ENCODE measurements around the gene DOCK3. TPM values are rescaled to one million over a fixed set of nuclear protein-coding genes. Genes with fewer than 3 reads are reported as not detected.

Gene DOCK3
- total and polyA plus RNA-seq, 4 donors: 0.01 to 0.08 (median 0.06) TPM; not detected in 1

- WGBS: 79% methylated on average over 3 of the region's 3 CpGs
Measured at GRCh38 chr3:50805321-50805720, 130.6 kb downstream of the DOCK3 start.

GRCh38 chr3:50806031-50806430 is 131.3 kb downstream of the DOCK3 start:
- Histone ChIP-seq H3K4me1 (ENCODE audit: control insufficient read depth in 4 of 4, insufficient read depth in 4 of 4, low read length in 3 of 4) (no peaks in the 10 kb centered on the region), H3K4me3 (ENCODE audit: low read depth in 1 of 3, low read length in 3 of 3) (no peak overlapping the region), H3K9ac (ENCODE audit: low read depth in 1 of 2, low read length in 2 of 2) (no peak overlapping the region), H3K27ac (ENCODE audit: low read depth in 1 of 2, low read length in 2 of 2) (no peak overlapping the region), H3K27me3 (ENCODE audit: control insufficient read depth in 4 of 4, insufficient read depth in 4 of 4, low read length in 3 of 4) (no peaks in the 10 kb centered on the region), H3K36me3 (ENCODE audit: control insufficient read depth in 4 of 4, insufficient read depth in 3 of 4, low read depth in 1 of 4, low read length in 3 of 4) (no peaks in the 10 kb centered on the region), H3K9me3 (ENCODE audit: control insufficient read depth in 4 of 4, low read length in 3 of 4) (peaks cover 1 to 17% (median 4%) of the 10 kb centered on the region in 4 donors)
- DNase-seq (ENCODE audit: low spot score): no peak
- no peak for TF ChIP-seq NR2F2 (IDR thresholded peaks at IDR 0.05)
- no peak for TF ChIP-seq FOXA1 (IDR thresholded peaks at IDR 0.05)
- no peak for TF ChIP-seq SP1 (IDR thresholded peaks at IDR 0.05)
- TF ChIP-seq RAD21 (IDR thresholded peaks at IDR 0.05): no peak
- TF ChIP-seq HNF4G (IDR thresholded peaks at IDR 0.05): no peak
- TF ChIP-seq YY1 (IDR thresholded peaks at IDR 0.05): no peak
- no peak for TF ChIP-seq GABPA (IDR thresholded peaks at IDR 0.05 in 1 of 2, conservative IDR thresholded peaks at IDR 0.05 in 1 of 2)
- TF ChIP-seq RXRA (IDR thresholded peaks at IDR 0.05): no peak
- no peak for TF ChIP-seq FOXA2 (IDR thresholded peaks at IDR 0.05)
- TF ChIP-seq, protein P1, sequence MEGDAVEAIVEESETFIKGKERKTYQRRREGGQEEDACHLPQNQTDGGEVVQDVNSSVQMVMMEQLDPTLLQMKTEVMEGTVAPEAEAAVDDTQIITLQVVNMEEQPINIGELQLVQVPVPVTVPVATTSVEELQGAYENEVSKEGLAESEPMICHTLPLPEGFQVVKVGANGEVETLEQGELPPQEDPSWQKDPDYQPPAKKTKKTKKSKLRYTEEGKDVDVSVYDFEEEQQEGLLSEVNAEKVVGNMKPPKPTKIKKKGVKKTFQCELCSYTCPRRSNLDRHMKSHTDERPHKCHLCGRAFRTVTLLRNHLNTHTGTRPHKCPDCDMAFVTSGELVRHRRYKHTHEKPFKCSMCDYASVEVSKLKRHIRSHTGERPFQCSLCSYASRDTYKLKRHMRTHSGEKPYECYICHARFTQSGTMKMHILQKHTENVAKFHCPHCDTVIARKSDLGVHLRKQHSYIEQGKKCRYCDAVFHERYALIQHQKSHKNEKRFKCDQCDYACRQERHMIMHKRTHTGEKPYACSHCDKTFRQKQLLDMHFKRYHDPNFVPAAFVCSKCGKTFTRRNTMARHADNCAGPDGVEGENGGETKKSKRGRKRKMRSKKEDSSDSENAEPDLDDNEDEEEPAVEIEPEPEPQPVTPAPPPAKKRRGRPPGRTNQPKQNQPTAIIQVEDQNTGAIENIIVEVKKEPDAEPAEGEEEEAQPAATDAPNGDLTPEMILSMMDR (IDR thresholded peaks at IDR 0.05; ENCODE audit: low read depth, low read length, missing input control): no peak
- no peak for TF ChIP-seq MAX (IDR thresholded peaks at IDR 0.05)
- TF ChIP-seq EGR1 (IDR thresholded peaks at IDR 0.05; ENCODE audit: low read depth in 2 of 2): no peak
- TF ChIP-seq, protein P2, sequence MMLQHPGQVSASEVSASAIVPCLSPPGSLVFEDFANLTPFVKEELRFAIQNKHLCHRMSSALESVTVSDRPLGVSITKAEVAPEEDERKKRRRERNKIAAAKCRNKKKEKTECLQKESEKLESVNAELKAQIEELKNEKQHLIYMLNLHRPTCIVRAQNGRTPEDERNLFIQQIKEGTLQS (IDR thresholded peaks at IDR 0.05): no peak
- no peak for TF ChIP-seq HNF4A (conservative IDR thresholded peaks at IDR 0.05)
- no peak for TF ChIP-seq TAF1 (conservative IDR thresholded peaks at IDR 0.05)
- no peak for TF ChIP-seq JUND (IDR thresholded peaks at IDR 0.05)
- TF ChIP-seq, protein P3, sequence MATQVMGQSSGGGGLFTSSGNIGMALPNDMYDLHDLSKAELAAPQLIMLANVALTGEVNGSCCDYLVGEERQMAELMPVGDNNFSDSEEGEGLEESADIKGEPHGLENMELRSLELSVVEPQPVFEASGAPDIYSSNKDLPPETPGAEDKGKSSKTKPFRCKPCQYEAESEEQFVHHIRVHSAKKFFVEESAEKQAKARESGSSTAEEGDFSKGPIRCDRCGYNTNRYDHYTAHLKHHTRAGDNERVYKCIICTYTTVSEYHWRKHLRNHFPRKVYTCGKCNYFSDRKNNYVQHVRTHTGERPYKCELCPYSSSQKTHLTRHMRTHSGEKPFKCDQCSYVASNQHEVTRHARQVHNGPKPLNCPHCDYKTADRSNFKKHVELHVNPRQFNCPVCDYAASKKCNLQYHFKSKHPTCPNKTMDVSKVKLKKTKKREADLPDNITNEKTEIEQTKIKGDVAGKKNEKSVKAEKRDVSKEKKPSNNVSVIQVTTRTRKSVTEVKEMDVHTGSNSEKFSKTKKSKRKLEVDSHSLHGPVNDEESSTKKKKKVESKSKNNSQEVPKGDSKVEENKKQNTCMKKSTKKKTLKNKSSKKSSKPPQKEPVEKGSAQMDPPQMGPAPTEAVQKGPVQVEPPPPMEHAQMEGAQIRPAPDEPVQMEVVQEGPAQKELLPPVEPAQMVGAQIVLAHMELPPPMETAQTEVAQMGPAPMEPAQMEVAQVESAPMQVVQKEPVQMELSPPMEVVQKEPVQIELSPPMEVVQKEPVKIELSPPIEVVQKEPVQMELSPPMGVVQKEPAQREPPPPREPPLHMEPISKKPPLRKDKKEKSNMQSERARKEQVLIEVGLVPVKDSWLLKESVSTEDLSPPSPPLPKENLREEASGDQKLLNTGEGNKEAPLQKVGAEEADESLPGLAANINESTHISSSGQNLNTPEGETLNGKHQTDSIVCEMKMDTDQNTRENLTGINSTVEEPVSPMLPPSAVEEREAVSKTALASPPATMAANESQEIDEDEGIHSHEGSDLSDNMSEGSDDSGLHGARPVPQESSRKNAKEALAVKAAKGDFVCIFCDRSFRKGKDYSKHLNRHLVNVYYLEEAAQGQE (IDR thresholded peaks at IDR 0.05): no peak
- TF ChIP-seq, protein P4, sequence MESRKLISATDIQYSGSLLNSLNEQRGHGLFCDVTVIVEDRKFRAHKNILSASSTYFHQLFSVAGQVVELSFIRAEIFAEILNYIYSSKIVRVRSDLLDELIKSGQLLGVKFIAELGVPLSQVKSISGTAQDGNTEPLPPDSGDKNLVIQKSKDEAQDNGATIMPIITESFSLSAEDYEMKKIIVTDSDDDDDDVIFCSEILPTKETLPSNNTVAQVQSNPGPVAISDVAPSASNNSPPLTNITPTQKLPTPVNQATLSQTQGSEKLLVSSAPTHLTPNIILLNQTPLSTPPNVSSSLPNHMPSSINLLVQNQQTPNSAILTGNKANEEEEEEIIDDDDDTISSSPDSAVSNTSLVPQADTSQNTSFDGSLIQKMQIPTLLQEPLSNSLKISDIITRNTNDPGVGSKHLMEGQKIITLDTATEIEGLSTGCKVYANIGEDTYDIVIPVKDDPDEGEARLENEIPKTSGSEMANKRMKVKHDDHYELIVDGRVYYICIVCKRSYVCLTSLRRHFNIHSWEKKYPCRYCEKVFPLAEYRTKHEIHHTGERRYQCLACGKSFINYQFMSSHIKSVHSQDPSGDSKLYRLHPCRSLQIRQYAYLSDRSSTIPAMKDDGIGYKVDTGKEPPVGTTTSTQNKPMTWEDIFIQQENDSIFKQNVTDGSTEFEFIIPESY (IDR thresholded peaks at IDR 0.05): no peak
- 86% methylated on average over 1 of the region's 1 CpG for WGBS

More at GRCh38 chr3:50805321-50805720, 130.6 kb downstream of the DOCK3 start:
- Histone ChIP-seq H3K4me3 (ENCODE audit: low read depth in 1 of 3, low read length in 3 of 3) (no peak overlapping the region), H3K9ac (ENCODE audit: low read depth in 1 of 2, low read length in 2 of 2) (no peak overlapping the region), H3K27me3 (ENCODE audit: control insufficient read depth in 4 of 4, insufficient read depth in 4 of 4, low read length in 3 of 4) (no peaks in the 10 kb centered on the region), H3K4me1 (ENCODE audit: control insufficient read depth in 4 of 4, insufficient read depth in 4 of 4, low read length in 3 of 4) (no peaks in the 10 kb centered on the region), H3K36me3 (ENCODE audit: control insufficient read depth in 4 of 4, insufficient read depth in 3 of 4, low read depth in 1 of 4, low read length in 3 of 4) (no peaks in the 10 kb centered on the region), H3K9me3 (ENCODE audit: control insufficient read depth in 4 of 4, low read length in 3 of 4) (peaks cover 2 to 21% (median 5%) of the 10 kb centered on the region in 4 donors), H3K27ac (ENCODE audit: low read depth in 1 of 2, low read length in 2 of 2) (no peak overlapping the region)
- no peak for DNase-seq (ENCODE audit: low spot score)
- TF ChIP-seq, protein P2 (IDR thresholded peaks at IDR 0.05): no peak
- TF ChIP-seq HNF4G (IDR thresholded peaks at IDR 0.05) (no peak), MAX (IDR thresholded peaks at IDR 0.05) (no peak), EGR1 (IDR thresholded peaks at IDR 0.05; ENCODE audit: low read depth in 2 of 2) (no peak), JUND (IDR thresholded peaks at IDR 0.05) (no peak), FOXA1 (IDR thresholded peaks at IDR 0.05) (no peak), NR2F2 (IDR thresholded peaks at IDR 0.05) (no peak)
- TF ChIP-seq, protein P4 (IDR thresholded peaks at IDR 0.05): no peak

Measured in liver (tissue), 9 donors.